Globus pallidus (tissue), 1 donor: ENCODE measurements around the gene FBXO27.
"Not testable (repeated sequence)": the region's sequence is repeated elsewhere in the genome, so short reads cannot be mapped to it uniquely, and the experiment has no call there.

Experiments
- DNase-seq: peaks from one replicate; pipeline ENCODE4 v3.0.0-alpha.2; 2015; ENCODE audit warnings: low spot score

The FBXO27 gene, protein sequence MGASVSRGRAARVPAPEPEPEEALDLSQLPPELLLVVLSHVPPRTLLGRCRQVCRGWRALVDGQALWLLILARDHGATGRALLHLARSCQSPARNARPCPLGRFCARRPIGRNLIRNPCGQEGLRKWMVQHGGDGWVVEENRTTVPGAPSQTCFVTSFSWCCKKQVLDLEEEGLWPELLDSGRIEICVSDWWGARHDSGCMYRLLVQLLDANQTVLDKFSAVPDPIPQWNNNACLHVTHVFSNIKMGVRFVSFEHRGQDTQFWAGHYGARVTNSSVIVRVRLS

DNA sequence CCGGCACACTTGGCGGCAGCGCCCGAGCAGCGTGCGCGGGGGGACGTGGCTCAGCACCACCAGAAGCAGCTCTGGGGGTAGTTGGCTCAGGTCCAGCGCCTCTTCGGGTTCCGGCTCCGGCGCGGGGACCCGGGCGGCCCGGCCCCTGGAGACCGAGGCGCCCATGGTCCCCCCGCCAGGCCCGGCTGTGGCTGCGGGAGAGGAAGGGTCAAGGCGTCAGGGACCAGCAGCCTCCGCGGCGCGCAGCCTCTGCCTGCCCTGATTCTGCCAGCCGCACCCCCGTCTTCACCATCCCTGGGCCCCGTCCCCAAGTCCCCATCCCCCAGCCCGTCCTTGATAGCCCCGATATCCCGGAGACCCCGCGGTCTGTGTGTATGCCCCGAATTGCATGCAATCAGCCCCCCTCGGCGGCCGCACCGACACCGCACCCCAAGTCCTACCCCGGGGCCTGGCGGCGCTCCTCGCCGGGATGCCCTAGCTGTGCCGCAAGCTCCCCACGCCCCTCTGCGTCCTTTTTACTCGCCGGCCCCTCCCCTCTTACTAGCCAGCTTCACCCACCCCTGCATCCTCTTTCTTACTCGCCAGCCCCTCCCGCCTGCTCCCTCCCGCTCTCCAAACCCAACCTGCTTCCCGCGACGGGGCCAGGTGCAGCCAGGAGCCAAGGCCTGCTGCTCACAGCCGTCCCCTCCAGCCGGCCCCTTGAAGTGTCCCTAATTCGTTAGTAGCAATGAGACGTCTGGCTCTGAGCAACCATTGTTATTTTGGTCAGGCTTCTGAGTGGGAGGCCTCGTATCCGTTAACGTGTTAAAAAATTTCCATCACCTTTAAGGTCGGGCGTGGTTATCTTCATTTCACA is at the start of gene FBXO27:
Gene FBXO27, minus strand, starts transcription at position 487 of the 856 bp plus-strand sequence. Its CDS starts 322 bp downstream, at position 165.
- peak; percentile 38 for DNase-seq

DNA sequence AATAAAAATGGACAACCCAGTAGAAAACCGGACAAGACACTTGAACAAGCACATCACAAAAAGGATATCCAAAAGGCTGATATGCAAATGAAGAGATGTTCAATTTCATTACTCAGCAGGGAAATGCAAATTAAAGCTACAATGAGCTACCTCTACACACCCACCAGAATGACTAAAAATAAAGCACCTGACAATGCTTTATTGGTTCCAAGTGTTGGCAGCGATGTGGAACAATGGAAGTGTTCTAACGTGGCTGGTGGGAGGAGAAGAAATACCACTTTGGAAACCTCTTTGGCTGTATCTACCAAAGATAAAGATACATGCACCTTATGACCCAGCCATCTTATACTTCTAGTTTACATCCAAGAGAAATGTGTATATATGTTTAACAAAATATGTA is 48.1 kb upstream of the FBXO27 start:
- DNase-seq: no peak

DNA sequence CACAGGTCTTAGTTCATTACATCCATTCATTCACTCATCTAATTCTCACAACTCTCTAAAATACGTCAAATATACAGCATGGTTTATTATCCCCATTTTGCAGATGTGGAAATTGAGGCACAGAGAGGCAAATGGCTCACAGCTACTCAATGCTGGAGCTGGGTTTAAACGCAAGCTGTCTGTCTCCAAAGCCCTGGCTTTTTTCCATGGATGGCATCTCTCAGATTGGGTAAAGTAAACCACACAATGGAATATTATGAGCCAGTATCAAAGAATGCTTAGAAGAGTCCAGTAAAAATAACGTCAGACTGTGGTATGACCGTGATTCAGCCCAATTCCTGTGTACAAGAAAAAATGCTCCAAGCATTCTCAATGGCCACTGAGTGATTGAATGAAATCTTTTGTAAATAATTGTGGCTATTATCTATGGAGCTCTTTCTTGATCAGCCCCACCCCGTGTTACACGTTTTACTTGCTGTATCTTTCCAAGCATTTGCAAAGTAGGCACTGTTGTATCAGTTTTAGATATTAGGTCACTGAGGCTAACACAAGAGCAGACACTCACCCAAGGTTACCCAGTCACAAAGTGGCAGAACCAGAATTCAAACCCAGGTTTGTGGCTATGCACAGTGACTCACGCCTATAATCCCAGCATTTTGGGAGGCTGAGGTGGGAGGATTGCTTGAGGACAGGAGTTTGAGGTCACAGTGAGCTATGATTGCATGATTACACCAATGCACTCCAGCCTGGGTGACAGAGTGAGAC is 46.3 kb upstream of the FBXO27 start:
- DNase-seq: peak; percentile 96

DNA sequence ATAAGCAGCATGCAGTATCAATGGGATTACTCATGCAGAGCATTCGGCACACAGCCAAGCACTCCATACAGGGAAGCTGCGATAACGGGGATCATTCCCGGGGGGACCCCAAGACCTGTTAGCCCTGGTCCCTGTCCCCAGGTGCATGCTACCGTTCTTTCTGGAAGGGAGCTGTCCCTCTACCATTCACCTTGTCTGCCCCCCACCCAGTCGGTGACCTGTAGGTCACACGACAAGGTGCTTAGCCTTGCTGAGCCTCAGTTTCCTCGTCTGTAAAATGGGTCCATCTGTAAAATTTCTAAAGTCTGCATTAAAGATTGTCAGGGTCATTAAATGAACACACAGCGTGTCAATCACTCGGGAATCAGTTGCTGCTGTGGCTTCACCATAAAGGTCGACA is 45.0 kb upstream of the FBXO27 start:
- no peak for DNase-seq

DNA sequence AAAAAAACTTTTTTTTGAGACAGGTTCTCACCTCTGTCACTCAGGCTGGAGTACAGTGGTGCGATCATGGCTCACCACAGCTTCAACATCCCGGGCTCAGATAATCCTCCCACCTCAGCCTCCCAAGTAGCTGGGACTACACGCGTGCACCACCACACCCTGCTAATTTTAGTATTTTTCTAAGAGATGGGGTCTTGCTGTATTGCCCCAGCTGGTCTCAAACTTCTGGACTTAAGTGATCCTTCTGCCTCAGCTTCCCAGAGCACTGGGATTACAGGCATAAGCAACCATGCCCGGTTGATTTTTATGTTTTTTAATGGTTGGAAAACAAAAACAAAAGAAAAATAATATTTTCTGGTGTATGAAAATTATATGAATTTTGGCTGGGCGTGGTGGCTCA is 42.6 kb upstream of the FBXO27 start:
- no peak for DNase-seq

DNA sequence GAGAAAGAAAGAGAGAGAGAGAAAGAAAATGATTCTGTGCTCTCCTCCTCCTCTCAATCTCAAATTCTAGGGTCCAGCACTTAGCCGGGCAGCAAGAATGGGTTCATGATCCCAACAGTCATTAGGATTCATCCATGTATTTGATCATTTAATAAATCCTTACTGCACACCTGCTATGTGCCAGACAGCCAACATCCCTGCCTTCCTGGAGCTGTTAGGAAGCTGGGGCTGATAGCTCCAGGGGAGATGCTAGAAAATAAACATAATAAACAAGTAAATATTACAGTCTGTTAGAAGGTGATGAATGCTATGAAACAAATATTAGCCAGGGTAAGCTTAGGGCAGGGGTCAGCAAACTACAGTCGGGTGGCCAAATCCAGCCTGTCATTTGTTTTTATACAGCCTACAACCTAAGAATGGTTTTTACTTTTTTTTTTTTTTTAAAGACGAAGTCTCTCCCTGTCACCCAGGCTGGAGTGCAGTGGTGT is 41.9 kb upstream of the FBXO27 start:
- DNase-seq: no peak

DNA sequence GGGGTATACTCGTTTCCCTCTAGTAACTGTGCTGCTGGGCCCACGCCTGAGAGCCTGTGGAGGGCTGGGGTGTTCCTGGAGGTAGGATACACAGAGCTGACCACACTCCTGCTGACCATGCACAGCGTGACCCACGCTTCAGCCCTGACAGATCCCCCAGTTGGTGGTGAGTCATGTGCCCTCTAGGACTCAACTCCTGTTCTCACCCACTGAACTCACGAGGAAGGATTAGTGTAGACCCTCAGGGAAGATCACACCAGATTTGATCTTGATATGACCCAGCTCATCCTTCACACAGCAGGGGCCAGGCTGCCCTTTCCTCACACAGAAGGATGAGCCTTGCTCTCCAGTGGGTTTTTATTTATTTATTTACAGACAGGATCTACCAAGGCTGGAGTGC is 38.5 kb upstream of the FBXO27 start:
- no peak for DNase-seq

DNA sequence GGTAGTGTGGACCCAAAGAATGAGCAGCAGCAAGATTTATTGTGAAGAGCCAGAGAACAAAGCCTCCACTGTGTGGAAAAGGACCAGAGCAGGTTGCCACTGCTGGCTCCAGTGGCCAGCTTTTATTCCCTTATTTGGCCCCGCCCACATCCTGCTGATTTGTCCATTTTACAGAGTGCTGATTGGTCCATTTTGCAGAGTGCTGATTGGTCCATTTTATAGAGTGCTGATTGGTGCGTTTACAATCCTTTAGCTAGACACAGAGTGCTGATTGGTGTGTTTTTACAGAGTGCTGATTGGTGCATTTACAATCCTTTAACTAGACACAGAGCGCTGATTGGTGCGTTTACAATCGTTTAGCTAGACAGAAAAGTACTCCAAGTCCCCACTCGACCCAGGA is 35.9 kb upstream of the FBXO27 start:
- not testable (repeated sequence) for DNase-seq

DNA sequence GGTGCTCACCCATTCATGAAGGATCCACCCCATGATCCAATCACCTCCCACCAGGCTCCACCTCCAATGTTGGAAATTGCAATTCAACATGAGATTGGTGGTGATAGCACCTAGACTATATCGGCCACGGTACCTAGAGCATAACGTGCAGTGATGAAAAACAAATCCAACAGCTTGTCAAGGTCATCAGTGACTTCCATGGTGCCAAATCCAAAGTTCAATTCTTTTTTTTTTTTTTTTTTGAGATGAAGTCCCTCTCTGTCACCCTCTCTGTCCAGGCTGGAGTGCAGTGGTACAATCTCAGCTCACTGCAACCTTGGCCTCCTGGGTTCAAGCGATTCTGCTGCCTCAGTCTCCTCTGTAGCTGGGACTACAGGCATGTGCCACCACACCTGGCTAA is 34.8 kb upstream of the FBXO27 start:
- no peak for DNase-seq

DNA sequence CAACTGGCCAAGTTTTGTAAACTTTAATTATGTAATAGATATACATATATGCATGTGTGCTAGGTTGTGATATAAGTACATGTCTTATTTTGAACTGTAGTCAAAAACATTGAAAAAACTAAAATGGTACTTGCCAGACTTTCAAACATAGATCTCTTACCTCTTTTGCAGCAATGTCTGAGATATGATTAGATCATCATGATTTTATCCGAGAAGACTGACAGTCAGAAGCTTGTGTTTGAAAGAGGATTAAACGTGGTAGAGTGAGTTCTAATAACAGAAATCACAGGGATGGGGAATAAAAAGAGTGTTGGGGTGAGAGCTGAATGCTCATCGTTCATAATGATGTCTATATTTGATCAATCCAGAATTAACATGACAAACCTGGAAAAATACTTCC is 33.6 kb upstream of the FBXO27 start:
- DNase-seq: no peak

DNA sequence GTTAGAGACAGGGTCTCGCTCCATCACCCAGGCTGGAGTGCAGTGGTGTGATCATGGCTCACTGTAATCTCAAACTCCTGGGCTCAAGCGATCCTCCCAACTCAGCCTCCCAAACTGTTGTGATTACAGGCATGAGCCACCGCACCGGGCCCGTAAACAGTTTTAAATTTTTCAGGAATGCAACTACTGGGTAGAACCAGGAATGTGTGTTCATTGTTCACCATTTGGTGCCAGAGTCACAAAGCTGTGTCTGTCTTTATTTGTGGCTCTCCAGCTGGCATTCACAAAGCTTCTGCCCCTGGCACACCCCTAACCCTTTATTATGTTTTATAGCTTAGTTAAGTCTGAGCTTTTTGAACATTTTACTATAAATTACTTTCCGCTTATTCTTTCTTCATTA is 32.1 kb upstream of the FBXO27 start:
- DNase-seq: no peak

DNA sequence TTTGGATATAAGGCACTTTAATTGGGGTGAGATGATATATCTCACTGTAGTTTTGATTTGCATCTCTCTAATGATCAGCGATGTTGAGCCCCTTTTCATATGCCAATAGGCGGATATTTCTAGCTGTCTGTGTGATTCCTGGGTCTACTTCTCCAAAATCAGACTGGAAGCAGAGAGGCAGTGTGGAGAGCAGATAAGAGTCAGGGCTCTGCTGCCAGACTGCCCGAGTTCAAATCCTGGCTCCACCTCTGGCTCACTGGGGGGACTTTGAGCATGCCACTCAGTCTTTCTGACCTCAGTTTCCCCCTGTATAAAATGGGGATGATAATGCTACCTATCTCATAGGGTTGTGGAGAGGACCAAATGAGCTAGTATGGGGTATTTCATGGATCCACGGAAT is 27.8 kb upstream of the FBXO27 start:
- DNase-seq: no peak

DNA sequence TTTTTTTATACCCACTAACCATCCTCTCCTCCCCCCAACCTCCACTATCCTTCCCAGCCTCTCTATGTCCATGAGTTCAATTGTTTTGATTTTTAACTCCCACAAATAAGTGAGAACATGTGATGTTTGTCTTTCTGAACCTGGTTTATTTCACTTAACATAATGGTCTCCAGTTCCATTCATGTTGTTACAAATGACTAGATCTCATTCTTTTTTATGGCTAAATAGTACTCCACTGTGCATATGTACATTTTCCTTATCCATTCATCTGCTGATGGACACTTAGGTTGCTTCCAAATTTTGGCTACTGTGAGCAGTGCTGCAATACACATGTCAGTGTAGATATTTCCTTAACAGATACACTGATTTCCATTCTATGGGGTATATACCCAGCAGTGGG is 27.0 kb upstream of the FBXO27 start:
- DNase-seq: no peak

DNA sequence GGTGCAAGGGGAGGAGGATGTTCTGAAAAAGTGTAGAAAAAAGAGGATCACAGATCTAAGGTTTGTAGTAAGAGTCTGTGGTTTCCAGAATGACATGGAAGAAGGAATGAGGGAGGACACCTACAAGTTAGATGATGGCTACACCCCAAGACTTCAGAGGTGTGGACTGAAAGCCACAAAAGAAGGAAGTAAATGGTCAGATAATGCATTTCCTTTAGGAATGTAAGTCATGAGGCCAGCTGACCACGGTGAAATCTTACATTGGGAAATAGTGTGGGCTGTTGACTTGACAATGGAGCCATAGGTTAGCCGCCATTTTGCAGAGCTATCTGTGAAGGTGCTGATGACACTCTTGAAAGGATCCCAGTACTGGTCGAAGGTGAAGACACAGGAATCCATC is 25.3 kb upstream of the FBXO27 start:
- DNase-seq: no peak

DNA sequence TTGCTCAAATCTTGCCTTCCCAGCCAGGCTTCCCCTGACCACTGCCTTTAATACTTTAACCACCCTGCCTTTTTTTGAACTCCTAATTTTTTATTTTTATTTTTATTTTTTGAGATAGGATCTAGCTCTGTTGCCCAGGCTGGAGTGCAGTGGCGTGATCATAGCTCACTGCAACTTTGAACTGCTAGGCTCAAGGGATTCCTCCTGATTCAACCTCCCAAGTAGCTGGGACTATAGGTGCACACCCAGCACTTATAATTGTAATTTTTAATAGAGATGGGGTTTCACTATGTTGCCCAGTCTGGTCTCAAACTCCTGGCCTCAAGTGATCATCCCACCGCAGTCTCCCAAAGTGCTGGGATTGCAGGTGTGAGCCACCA is 21.7 kb upstream of the FBXO27 start:
- no peak for DNase-seq

DNA sequence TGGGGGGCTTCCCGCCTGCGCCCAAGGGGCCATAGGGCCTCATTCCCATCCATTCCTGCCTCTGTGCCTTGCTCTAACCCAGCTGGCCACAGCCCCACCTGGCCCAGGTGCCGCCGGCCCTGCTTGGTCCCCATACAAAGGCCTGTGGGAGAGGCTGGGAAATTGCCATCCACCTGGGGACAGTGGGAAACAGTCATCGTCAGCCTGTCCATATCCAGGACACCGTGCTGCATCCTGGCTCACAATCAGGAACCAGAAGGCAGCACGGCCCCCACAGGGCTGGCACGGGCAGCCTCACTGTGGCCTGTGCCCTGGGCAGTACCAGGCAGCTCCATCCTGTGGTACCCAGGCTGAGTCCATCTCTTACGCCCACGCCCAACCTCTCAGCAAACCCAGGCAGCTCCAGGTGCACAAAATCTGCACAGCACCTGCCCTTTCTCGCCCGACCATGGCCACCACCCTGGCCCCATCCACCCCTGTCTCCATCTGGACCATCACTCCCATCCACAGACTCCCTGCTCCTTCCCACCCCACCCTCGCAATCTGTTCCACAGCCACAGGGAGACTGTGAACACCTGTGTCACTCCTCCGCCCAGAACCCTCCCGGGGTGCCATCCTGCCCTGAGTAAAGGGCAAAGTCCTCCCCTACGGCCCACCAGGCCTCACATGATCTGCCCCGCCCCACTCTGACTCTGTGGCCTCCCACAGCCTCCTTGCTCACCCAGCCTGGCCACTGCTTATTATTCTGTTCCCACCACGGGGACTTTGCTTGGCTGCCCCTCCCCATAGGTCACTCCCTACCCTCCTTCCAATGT is 21.1 kb upstream of the FBXO27 start:
- peak; percentile 73 for DNase-seq

DNA sequence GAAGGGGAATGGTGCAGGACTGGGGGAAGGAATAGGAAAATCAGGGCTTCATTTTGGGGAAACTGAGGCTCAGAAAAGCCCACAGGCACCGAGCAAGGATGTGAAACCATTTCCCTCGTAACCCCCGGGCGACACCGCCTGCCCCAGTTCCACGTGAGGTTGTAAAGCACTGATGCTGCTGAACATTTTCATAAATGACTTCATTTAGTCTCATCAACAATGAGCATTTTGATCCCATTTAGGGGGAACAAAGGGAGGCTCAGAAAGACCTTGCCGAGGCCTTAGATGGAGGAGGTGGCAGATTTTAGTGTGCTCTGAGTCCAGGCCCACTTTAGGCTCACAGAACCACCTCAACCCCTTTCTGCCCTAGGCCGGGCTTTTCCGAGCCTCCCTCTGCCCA is 20.5 kb upstream of the FBXO27 start:
- peak; percentile 85 for DNase-seq

DNA sequence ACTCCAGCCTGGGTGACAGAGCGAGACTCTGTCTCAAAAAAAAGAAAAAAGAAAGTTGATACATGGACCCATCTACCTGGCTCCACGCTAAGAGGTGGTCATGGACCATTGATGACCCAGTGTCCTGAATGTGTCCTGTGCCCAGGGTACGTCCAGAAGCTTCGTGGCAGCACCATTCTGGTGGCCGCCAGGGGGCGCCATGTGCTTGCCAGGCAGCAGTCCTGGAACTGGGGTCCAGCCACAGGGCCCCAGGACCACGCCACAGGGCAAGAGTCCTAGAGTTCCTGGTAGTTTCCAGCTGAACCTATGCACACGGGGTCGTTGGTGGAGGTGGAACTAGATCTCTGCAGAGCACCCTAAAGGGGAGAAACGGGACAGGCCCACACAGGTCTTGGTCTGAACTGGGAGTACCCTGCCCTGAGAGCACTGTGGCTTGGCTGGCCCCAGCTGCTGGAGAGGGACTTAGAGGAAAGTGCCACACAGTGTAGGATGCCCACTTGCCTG is 19.9 kb upstream of the FBXO27 start:
- peak; percentile 86 for DNase-seq

DNA sequence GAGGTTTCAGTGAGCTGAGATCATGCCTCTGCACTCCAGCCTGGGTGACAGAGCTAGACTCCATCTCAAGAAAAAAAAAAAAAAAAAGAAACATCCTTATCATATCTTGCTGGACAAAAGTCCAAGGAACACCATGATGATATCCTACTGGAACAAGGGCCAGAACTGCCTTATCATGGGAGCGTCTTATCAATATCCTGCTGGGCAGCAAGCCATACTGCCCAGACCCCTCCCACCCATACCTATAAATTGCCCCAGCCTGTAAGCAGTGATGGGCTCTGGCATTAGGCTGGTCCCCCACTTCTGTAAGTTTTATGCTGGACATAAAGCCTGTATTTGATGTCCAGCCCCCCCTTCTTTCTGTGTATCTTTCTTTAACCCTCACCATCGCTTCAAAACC is 14.7 kb upstream of the FBXO27 start:
- no peak for DNase-seq

DNA sequence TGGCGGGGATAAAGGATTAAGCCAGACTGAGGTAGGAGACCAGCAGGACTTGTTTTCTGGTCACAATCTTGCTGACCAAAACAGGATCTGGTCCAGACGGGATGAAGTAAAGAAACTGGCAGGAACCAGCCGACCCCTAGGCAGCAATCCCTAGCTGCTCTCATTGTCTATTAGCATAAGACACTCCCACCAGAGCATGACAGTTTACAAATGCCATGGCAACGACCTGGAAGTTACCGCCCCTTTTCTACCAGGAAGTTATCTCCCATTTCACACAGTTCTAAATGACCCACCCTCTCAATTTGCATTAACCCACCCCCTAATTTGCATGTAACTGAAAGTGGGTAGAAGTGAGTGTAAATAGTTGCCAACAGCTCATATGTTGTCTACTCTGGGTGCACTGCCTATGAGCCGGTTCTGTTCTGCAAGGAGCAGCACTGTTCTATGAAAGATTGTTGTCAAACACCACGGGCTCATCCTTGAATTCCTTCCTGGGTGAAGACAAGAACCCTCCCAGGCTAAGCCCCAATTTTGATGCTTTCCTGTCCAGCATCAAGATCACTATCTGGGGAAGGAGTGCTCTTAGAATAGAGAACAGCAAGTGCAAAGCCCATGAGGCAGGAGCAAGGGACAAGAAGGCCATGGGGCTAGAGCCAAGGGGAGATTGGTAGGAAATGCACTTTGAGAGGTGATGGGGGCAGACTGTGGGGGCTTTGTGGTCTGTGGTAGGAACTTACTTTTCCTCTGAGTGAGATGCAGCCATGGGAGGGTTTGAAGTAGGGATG is 13.9 kb upstream of the FBXO27 start:
- no peak for DNase-seq

DNA sequence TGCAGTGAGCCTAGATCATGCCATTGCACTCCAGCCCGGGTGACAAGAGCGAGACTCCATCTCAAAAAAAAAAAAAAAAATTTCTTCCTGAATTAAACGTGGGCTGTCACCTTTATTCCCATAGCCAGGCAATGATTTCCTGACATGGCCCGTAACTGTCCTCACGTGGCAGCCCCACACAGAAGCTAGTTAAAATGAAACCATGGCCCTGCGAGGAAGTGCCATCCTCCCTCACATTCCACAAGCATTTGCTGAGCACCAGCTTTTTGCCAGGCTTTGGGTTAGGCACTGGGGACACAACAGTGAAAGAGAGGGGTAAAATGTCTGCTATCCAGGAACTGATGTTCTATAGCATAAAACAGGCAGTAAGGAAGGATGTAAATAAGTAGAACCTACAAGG is 13.2 kb upstream of the FBXO27 start:
- no peak for DNase-seq
